Natural killer cell treated with Interleukin-12 subunit alpha and Interleukin-12 subunit beta and Interleukin-15 and Interleukin-18, amount 100 ng/mL, for 72 hours (primary cell): ENCODE data around the gene CACNB2. TPM values are rescaled to one million over a fixed set of nuclear protein-coding genes. Genes with fewer than 3 reads are reported as not detected.

Source experiments
- ATAC-seq, 2 donors: fragments of 150-1000 bp; cut with Tn5 transposase in 1 of 2; sonication (Bioruptor Pico), chemical (Tn5 transposase) in 1 of 2; 2 replicates each; pipeline ENCODE4 v1.10.0; 2021
- DNase-seq: peaks from one replicate; pipeline ENCODE4 v3.0.0; 2022; ENCODE audit warnings: low spot score
- H3K27ac Mint-ChIP-seq, 2 donors: 1 replicate in 1 of 2; 2 replicates in 1 of 2; pipeline ENCODE4 v1.8.0; 2022; ENCODE audit warnings: mixed read lengths in 2 of 2, mild to moderate bottlenecking in 1 of 2, moderate library complexity in 1 of 2
- H3K27me3 Mint-ChIP-seq, 2 donors: 1 replicate in 1 of 2; 2 replicates in 1 of 2; pipeline ENCODE4 v1.8.0; 2022; ENCODE audit warnings: mixed read lengths in 2 of 2
- H3K36me3 Mint-ChIP-seq: one replicate; pipeline ENCODE4 v1.8.0; 2022; ENCODE audit warnings: mixed read lengths
- H3K4me1 Mint-ChIP-seq, 2 donors: 1 replicate in 1 of 2; 2 replicates in 1 of 2; pipeline ENCODE4 v1.8.0; 2022; ENCODE audit warnings: low read depth in 2 of 2, mixed read lengths in 2 of 2, mild to moderate bottlenecking in 1 of 2
- H3K4me3 Mint-ChIP-seq: one replicate; pipeline ENCODE4 v1.8.0; 2022; ENCODE audit warnings: mixed read lengths
- H3K9me3 Mint-ChIP-seq: 2 replicates; pipeline ENCODE4 v1.8.0; 2022; ENCODE audit warnings: mixed read lengths
- total RNA-seq, 2 donors: library from RNA; stranded (reverse); gene quantifications; one replicate each; pipeline ENCODE4 v1.2.3, GENCODE V29; 2022

The CACNB2 gene
- total RNA-seq, 2 donors from 2014 or later = not detected

DNA sequence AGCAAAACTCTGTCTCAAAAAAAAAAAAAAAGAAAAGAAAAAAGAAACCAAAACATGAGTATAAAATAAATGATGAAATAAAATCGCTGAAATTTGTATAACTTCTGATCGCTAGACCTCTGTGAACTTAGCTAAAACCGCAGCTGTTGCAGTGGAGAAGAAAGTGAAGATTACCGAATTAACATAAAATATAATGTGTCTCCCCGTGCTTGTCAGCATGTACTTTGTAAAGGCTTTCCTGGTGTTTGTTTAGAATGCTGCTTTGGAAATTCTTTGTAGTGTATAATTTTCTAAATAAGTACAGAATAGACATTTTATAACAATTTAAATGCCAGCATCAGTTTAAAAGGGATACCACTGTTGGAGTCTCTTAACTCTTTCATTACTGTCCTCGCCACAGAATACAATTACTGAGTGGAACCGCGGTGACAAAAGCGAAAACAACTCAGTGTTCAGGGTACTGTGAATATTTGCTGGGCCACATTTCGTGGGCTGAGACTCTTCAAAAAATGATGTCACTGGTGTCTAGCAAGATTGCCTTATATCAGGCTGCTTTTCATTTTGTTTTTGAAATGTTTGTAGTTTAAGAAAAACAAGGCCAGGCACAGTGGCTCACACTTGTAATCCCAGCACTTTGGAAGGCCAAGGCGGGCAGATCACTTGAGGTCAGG lies 343.4 kb downstream of the CACNB2 start:
- no peak for ATAC-seq
- Mint-ChIP-seq H3K4me1 (no peaks in the 10 kb centered on the region), H3K9me3 (peaks cover 4% of the 10 kb centered on the region)

DNA sequence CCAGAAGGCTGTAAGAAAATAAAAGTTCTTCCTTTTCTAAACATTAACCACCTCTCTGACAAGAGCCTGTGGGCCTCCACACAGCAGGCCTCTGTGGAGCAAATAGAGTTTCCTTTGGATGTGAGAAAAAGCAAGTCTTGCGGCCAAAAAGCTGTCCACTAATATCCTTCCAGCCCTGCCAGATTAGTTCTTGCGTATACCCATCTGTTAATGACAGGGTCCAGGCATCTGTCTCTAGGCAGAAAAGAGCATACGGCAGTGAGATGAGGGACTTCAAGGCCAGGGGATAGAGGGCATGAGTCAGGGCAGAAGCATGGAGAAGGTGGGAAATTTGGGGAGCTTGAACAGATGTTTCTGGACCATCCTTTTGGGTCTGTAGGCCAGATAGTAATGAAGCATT lies 346.2 kb downstream of the CACNB2 start:
- Mint-ChIP-seq H3K4me3 (no peak overlapping the region), H3K27ac (no peak overlapping the region), H3K4me1 (no peaks in the 10 kb centered on the region), H3K27me3 (no peaks in the 10 kb centered on the region), H3K9me3 (peaks cover 4% of the 10 kb centered on the region), H3K36me3 (no peaks in the 10 kb centered on the region)
- DNase-seq = no peak
- ATAC-seq = no peak

More for the DNA sequence above, 343.4 kb downstream of the CACNB2 start:
- Mint-ChIP-seq H3K27ac (no peak overlapping the region), H3K27me3 (no peaks in the 10 kb centered on the region), H3K36me3 (no peaks in the 10 kb centered on the region), H3K4me3 (no peak overlapping the region)
- DNase-seq = no peak

GRCh38 chr10:18490755-18491154 lies 350.5 kb downstream of the CACNB2 start:
- DNase-seq (no peak), ATAC-seq (no peak)
- Mint-ChIP-seq H3K36me3 (no peaks in the 10 kb centered on the region), H3K9me3 (peaks cover 4% of the 10 kb centered on the region), H3K4me3 (no peak overlapping the region), H3K27me3 (no peaks in the 10 kb centered on the region), H3K27ac (no peak overlapping the region), H3K4me1 (no peaks in the 10 kb centered on the region)

DNA sequence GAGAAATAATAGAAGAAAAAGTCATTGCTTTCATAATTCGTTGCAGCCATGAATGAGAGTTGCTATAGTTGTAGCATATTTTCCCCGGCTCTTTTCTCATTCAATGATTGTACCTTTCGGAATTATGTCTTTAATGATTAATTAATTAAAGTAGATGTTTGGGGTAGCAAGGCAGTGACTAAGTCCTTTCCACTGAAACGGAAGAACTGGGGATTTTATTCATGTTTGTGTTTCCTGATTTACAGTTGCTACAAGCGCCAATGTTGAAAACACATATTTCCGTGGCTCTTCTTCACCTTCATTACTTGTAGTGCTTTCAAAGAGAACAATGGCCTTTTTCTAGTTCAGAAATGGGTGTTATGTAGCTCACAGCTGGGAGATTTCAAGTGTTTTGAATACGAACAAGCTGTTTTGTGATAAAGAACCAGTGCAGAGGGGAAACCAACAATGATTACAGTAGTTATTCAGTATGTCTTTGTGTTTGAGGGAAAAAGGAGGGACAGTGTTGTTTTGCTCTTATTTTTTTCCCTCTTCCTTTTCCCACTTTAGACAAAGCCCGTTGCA lies 357.7 kb downstream of the CACNB2 start:
- Mint-ChIP-seq H3K36me3 (no peaks in the 10 kb centered on the region), H3K4me3 (no peak overlapping the region), H3K27ac (no peak overlapping the region), H3K4me1 (no peaks in the 10 kb centered on the region), H3K27me3 (peaks cover 0 to 2% of the 10 kb centered on the region in 2 donors), H3K9me3 (no peaks in the 10 kb centered on the region)
- no peak for ATAC-seq
- DNase-seq = no peak

DNA sequence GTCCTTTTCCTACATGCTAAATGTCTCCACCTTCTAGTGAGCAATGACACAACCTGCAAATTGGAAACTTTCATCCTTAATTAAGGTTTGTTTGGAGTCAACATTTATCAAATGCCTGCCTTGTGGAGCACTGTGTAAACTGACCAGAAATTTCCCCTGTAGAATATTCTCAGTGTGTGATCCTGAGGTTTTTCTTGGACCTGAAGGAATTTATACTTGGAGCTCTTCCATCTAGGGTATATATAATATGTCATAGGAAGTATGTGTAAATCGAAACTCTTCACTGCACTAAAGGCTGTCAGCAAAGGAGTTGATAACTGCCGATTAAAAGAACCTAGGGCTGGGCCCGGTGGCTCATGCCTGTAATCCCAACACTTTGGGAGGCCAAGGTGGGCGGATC lies 358.8 kb downstream of the CACNB2 start:
- H3K36me3 Mint-ChIP-seq = no peaks in the 10 kb centered on the region
- H3K4me1 Mint-ChIP-seq = no peaks in the 10 kb centered on the region
- H3K27ac Mint-ChIP-seq = no peak overlapping the region
- no peak for DNase-seq
- H3K4me3 Mint-ChIP-seq = no peak overlapping the region
- peaks cover 2 to 3% of the 10 kb centered on the region in 2 donors for H3K27me3 Mint-ChIP-seq
- ATAC-seq = no peak
- no peaks in the 10 kb centered on the region for H3K9me3 Mint-ChIP-seq

- no peaks in the 10 kb centered on the region for H3K9me3 Mint-ChIP-seq
- no peaks in the 10 kb centered on the region for H3K4me1 Mint-ChIP-seq
Observed at GRCh38 chr10:18500576-18500975, 360.4 kb downstream of the CACNB2 start.

GRCh38 chr10:18501198-18501597 lies 361.0 kb downstream of the CACNB2 start:
- no peak for ATAC-seq
- Mint-ChIP-seq H3K27ac (no peak overlapping the region), H3K9me3 (no peaks in the 10 kb centered on the region), H3K36me3 (no peaks in the 10 kb centered on the region), H3K4me1 (no peaks in the 10 kb centered on the region), H3K27me3 (peaks cover 5 to 10% of the 10 kb centered on the region in 2 donors), H3K4me3 (no peak overlapping the region)
- DNase-seq = no peak

More at GRCh38 chr10:18500576-18500975, 360.4 kb downstream of the CACNB2 start:
- DNase-seq (no peak), ATAC-seq (no peak)
- no peak overlapping the region for H3K4me3 Mint-ChIP-seq
- peaks cover 5 to 10% of the 10 kb centered on the region in 2 donors for H3K27me3 Mint-ChIP-seq
- no peaks in the 10 kb centered on the region for H3K36me3 Mint-ChIP-seq
- no peak overlapping the region for H3K27ac Mint-ChIP-seq

GRCh38 chr10:18501629-18502028 lies 361.4 kb downstream of the CACNB2 start:
- H3K9me3 Mint-ChIP-seq = no peaks in the 10 kb centered on the region
- no peaks in the 10 kb centered on the region for H3K4me1 Mint-ChIP-seq
- DNase-seq = no peak
- H3K27ac Mint-ChIP-seq = no peak overlapping the region
- H3K27me3 Mint-ChIP-seq = peaks cover 5 to 10% of the 10 kb centered on the region in 2 donors
- no peak for ATAC-seq
- H3K4me3 Mint-ChIP-seq = no peak overlapping the region
- no peaks in the 10 kb centered on the region for H3K36me3 Mint-ChIP-seq

GRCh38 chr10:18504161-18504560 lies 363.9 kb downstream of the CACNB2 start:
- Mint-ChIP-seq H3K4me1 (no peaks in the 10 kb centered on the region), H3K4me3 (no peak overlapping the region), H3K27ac (no peak overlapping the region), H3K27me3 (peaks cover 5 to 10% of the 10 kb centered on the region in 2 donors), H3K36me3 (no peaks in the 10 kb centered on the region), H3K9me3 (no peaks in the 10 kb centered on the region)
- no peak for DNase-seq
- ATAC-seq = no peak

DNA sequence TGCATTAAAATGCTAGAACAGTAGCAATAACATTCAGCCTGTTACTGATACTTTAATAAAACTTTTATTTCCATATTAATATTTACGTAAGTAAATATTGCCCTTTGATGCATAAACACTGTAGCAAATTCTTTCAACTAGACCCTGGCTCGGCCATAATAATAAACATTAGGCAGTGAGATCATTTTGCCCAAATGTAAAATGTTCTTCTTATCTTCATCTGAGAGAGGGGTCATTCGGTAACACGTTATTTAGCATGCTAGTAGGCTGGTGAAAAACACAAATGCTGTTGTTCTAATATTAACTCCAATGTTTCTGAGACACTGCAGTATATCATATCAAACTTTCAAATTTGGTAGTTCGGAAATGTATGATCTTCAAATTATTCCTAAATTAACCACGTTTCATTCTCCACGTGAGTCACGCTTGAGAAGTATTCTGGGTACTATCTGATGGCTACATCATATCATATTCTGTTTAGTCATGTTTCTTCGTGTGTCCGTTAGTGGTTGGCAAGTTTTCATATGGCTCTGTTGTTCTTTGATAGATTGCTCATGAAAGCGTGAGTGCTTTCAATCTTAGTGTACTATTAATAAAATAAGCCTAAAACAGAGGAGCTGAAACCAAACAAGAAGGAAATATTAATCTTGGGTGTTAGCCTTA lies 365.4 kb downstream of the CACNB2 start:
- Mint-ChIP-seq H3K27ac (no peak overlapping the region), H3K4me3 (no peak overlapping the region), H3K4me1 (no peaks in the 10 kb centered on the region), H3K36me3 (no peaks in the 10 kb centered on the region), H3K9me3 (no peaks in the 10 kb centered on the region), H3K27me3 (peaks cover 4 to 10% of the 10 kb centered on the region in 2 donors)
- DNase-seq (no peak), ATAC-seq (no peak)

DNA sequence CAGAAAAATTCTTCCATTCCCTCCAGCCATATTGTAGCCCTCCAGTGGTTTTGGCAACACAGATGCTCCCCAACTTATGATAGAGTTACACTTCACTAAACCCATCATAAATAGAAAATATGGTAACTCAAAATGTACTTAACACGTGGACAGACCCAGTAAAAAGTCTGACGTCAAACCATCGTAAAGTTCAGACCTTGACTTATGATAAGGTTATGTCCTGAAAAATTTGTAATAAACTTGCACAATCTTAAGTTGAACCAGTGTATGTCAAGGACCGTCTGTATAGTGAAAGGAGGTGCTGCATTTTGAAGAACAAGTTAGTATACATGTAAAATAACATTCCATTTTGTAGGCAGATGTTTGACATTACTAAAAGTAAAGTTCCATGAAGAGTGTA lies 368.4 kb downstream of the CACNB2 start:
- Mint-ChIP-seq H3K4me3 (no peak overlapping the region), H3K36me3 (peaks cover 6% of the 10 kb centered on the region), H3K27me3 (peaks cover 2 to 10% of the 10 kb centered on the region in 2 donors), H3K27ac (no peak overlapping the region), H3K9me3 (peaks cover 8% of the 10 kb centered on the region), H3K4me1 (no peaks in the 10 kb centered on the region)
- ATAC-seq = no peak
- DNase-seq = no peak

DNA sequence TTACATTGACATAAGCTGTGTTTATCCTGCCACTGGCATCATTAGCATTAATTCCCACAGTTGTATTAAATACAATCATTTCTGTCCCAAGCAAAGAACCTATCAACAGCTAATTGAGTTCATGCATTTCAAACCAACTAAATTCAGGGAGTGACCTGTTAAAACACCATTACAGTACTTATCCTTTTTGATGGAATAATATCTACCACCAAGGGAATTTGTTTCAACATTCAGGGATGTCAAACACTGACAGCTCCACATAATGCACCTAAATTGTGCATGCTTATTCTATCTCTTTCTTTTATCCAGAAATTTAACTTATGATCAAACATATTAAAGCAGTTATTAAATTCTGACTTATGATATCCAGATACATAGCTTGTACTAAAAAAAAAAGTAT lies 374.3 kb downstream of the CACNB2 start:
- ATAC-seq = no peak
- no peak overlapping the region for H3K27ac Mint-ChIP-seq
- no peak overlapping the region for H3K4me3 Mint-ChIP-seq
- no peak for DNase-seq
- H3K9me3 Mint-ChIP-seq = peaks cover 13% of the 10 kb centered on the region
- H3K36me3 Mint-ChIP-seq = peaks cover 6% of the 10 kb centered on the region
- peaks cover 4 to 5% of the 10 kb centered on the region in 2 donors for H3K27me3 Mint-ChIP-seq
- no peaks in the 10 kb centered on the region for H3K4me1 Mint-ChIP-seq

GRCh38 chr10:18516851-18517250 lies 376.6 kb downstream of the CACNB2 start:
- ATAC-seq (no peak), DNase-seq (no peak)
- Mint-ChIP-seq H3K4me1 (no peaks in the 10 kb centered on the region), H3K9me3 (peaks cover 23% of the 10 kb centered on the region), H3K27ac (no peak overlapping the region), H3K27me3 (peaks cover 5 to 8% of the 10 kb centered on the region in 2 donors), H3K36me3 (peaks cover 6% of the 10 kb centered on the region), H3K4me3 (no peak overlapping the region)

DNA sequence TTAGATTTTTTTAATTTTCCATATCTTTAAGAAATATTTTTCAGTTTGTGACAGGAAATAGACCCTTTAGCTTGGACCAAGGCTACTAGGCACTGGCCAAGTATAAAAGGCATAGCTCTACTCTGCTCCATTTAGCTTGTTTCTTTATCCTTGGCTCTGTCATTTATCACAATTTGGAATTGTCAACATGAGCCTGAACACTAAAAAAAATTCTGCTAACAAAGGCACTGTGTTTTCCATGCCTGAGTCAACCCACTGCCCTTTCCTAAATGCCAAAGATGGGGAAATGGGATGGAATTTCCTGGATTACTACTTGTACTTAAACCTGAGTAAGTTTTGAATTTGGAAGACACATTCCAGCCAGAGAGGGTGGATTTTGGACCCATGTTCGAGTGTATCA lies 382.8 kb downstream of the CACNB2 start:
- peaks cover 5 to 8% of the 10 kb centered on the region in 2 donors for H3K27me3 Mint-ChIP-seq
- ATAC-seq = no peak

More for the DNA sequence above, 382.8 kb downstream of the CACNB2 start:
- Mint-ChIP-seq H3K27ac (no peak overlapping the region), H3K4me1 (no peaks in the 10 kb centered on the region), H3K36me3 (no peaks in the 10 kb centered on the region), H3K9me3 (peaks cover 11% of the 10 kb centered on the region), H3K4me3 (no peak overlapping the region)
- DNase-seq = no peak
